HepG2 (cell line): ENCODE measurements around the gene SALL4. TPM values are rescaled to one million over a fixed set of nuclear protein-coding genes. Genes with fewer than 3 reads are reported as not detected.

Experiments used
- ATF7 ChIP-seq, 2 experiments: fragments of 450-650 bp in 1 of 2; sonication (generic) in 1 of 2; formaldehyde crosslinking in 1 of 2; IDR thresholded peaks; 2 replicates each; pipeline versions ENCODE4 v1.4.0 to v1.6.1; 2016 to 2020; ENCODE audit warnings: antibody characterized with exemption in 1 of 2, mild to moderate bottlenecking in 1 of 2, missing genetic modification reagents in 1 of 2
- CC2D1A ChIP-seq: sonication (generic); formaldehyde crosslinking; IDR thresholded peaks from 2 replicates; pipeline ENCODE4 v1.8.1; 2023; ENCODE audit warnings: mild to moderate bottlenecking, missing genetic modification reagents
- DNMT1 ChIP-seq: sonication (generic); formaldehyde crosslinking; IDR thresholded peaks from 2 replicates; pipeline ENCODE4 v1.5.1; 2020; ENCODE audit warnings: mild to moderate bottlenecking, missing genetic modification reagents
- ELF3 ChIP-seq: IDR thresholded peaks from 2 replicates; pipeline ENCODE4 v1.6.1; 2016; ENCODE audit warnings: missing genetic modification reagents, missing compliant biosample characterization
- ETV5 ChIP-seq: IDR thresholded peaks from 2 replicates; pipeline ENCODE4 v1.6.1; 2018; ENCODE audit warnings: missing biosample characterization, missing genetic modification reagents, inconsistent platforms, borderline replicate concordance
- ETV6 ChIP-seq: sonication (generic); formaldehyde crosslinking; conservative IDR thresholded peaks from 2 replicates; pipeline ENCODE4 v1.4.0; 2020; ENCODE audit warnings: missing genetic modification reagents
- GABPB1 ChIP-seq: IDR thresholded peaks from 2 replicates; pipeline ENCODE4 v1.6.1; 2016; ENCODE audit warnings: mild to moderate bottlenecking, missing genetic modification reagents, moderate library complexity, missing compliant biosample characterization
- HOXA3 ChIP-seq: sonication (generic); formaldehyde crosslinking; IDR thresholded peaks from 2 replicates; pipeline ENCODE4 v1.5.0; 2020; ENCODE audit warnings: missing genetic modification reagents
- HOXA5 ChIP-seq: sonication (generic); formaldehyde crosslinking; IDR thresholded peaks from 2 replicates; pipeline ENCODE4 v1.4.0; 2020; ENCODE audit warnings: missing genetic modification reagents
- KDM5B ChIP-seq: sonication (generic); formaldehyde crosslinking; IDR thresholded peaks from 2 replicates; pipeline ENCODE4 v1.4.0; 2020; ENCODE audit warnings: missing genetic modification reagents, mild to moderate bottlenecking, borderline replicate concordance
- NFYC ChIP-seq: IDR thresholded peaks from 2 replicates; pipeline ENCODE4 v1.6.1; 2016; ENCODE audit warnings: missing genetic modification reagents, missing compliant biosample characterization
- NR0B2 ChIP-seq: sonication (generic); formaldehyde crosslinking; IDR thresholded peaks from 2 replicates; pipeline ENCODE4 v1.4.0; 2020; ENCODE audit warnings: mild to moderate bottlenecking, missing genetic modification reagents
- NR1H2 ChIP-seq: sonication (generic); formaldehyde crosslinking; IDR thresholded peaks from 2 replicates; pipeline ENCODE4 v1.8.1; 2022; ENCODE audit warnings: low read depth, missing genetic modification reagents, borderline replicate concordance
- SPEN ChIP-seq: sonication (generic); formaldehyde crosslinking; IDR thresholded peaks from 2 replicates; pipeline ENCODE4 v1.5.1; 2020; ENCODE audit warnings: low read depth, mild to moderate bottlenecking, missing genetic modification reagents
- SRSF1 ChIP-seq: fragments of 200-400 bp; formaldehyde crosslinking; optimal IDR thresholded peaks from 2 replicates; pipeline ENCODE3; 2017; ENCODE audit warnings: mild to moderate bottlenecking, low read depth, low read length, moderate library complexity
- YEATS4 ChIP-seq: sonication (generic); formaldehyde crosslinking; IDR thresholded peaks from 2 replicates; pipeline ENCODE4 v1.4.0; 2020; ENCODE audit warnings: missing genetic modification reagents, borderline replicate concordance
- ZNF256 ChIP-seq: sonication (generic); formaldehyde crosslinking; conservative IDR thresholded peaks from 2 replicates; pipeline ENCODE4 v1.4.0; 2020; ENCODE audit warnings: missing genetic modification reagents
- ZNF3 ChIP-seq: IDR thresholded peaks from 2 replicates; pipeline ENCODE4 v1.7.0; 2017; ENCODE audit warnings: inconsistent platforms
- ZNF598 ChIP-seq: sonication (generic); formaldehyde crosslinking; IDR thresholded peaks from 2 replicates; pipeline ENCODE4 v1.5.1; 2020; ENCODE audit warnings: mild to moderate bottlenecking, missing genetic modification reagents, borderline replicate concordance
- ZNF687 ChIP-seq: sonication (generic); formaldehyde crosslinking; IDR thresholded peaks from 2 replicates; pipeline ENCODE4 v1.5.1; 2020; ENCODE audit warnings: mild to moderate bottlenecking, missing genetic modification reagents, moderate library complexity
- polyA plus RNA-seq, 8 experiments: library from polyadenylated mRNA; depleted of rRNA in 3 of 8; stranded (reverse) in 7 of 8; unstranded in 1 of 8; fragments of >200 nt; fragmentation: Illumina TruSeq in 4 of 8; extraction: Trizol in 4 of 8; gene quantifications; 2 replicates each; pipeline versions ENCODE4 v1.2.1 to v1.2.3, GENCODE V29; 2011 to 2016; ENCODE audit warnings: low read depth in 4 of 8, missing spikeins in 1 of 8, mixed read lengths in 1 of 8; ENCODE audit not compliant: insufficient read depth in 1 of 8
- total RNA-seq, 5 experiments: library from RNA; depleted of rRNA; stranded (reverse); fragments of >200 nt; fragmentation: Illumina TruSeq; extraction: Trizol; gene quantifications; 2 replicates each; pipeline ENCODE4 v1.2.3, GENCODE V29; 2016; ENCODE audit warnings: low read depth in 1 of 5
- TF ChIP-seq, protein P1 (sequence below): sonication (generic); formaldehyde crosslinking; IDR thresholded peaks from 2 replicates; pipeline ENCODE4 v1.5.0; 2020; ENCODE audit warnings: missing genetic modification reagents
- TF ChIP-seq, protein P2 (sequence below): IDR thresholded peaks from 2 replicates; pipeline ENCODE4 v1.6.1; 2016; ENCODE audit warnings: control low read depth
- TF ChIP-seq, protein P3 (sequence below): sonication (generic); formaldehyde crosslinking; IDR thresholded peaks from 2 replicates; pipeline ENCODE4 v1.5.0; 2020; ENCODE audit warnings: mild to moderate bottlenecking, low read depth, missing genetic modification reagents, borderline replicate concordance

SALL4 gene
- total and polyA plus RNA-seq, 2 of the 13 experiments (the other 11 are each of a cell fraction or from before 2014, with no cell fraction given): 0.33 to 1.8 TPM

- TF ChIP-seq, protein P1, sequence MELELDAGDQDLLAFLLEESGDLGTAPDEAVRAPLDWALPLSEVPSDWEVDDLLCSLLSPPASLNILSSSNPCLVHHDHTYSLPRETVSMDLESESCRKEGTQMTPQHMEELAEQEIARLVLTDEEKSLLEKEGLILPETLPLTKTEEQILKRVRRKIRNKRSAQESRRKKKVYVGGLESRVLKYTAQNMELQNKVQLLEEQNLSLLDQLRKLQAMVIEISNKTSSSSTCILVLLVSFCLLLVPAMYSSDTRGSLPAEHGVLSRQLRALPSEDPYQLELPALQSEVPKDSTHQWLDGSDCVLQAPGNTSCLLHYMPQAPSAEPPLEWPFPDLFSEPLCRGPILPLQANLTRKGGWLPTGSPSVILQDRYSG (CRISPR knock-in tag): no peak
- TF ChIP-seq ZNF256 (CRISPR knock-in tag) (no peak), NR0B2 (CRISPR knock-in tag) (no peak), ETV6 (peak; percentile 40; the same call in 1 of the 2 replicates), NFYC (peak; percentile 46; the same call in 1 of the 2 replicates), SPEN (CRISPR knock-in tag) (peak; percentile 82), ETV5 (CRISPR knock-in tag) (peak; percentile 57; the same call in 1 of the 2 replicates), ZNF687 (CRISPR knock-in tag) (peak; percentile 92), HOXA3 (CRISPR knock-in tag) (peak; percentile 91), YEATS4 (peak; percentile 56; the same call in 1 of the 2 replicates), DNMT1 (CRISPR knock-in tag) (no peak), CC2D1A (CRISPR knock-in tag) (no peak), GABPB1 (CRISPR knock-in tag) (peak; percentile 57), ELF3 (CRISPR knock-in tag) (peak; percentile 90), KDM5B (CRISPR knock-in tag) (no peak), ZNF598 (CRISPR knock-in tag) (no peak), ZNF3 (no peak), ATF7 (IDR thresholded peaks at IDR 0.05) (no peak), ATF7 (CRISPR knock-in tag; IDR thresholded peaks at IDR 0.05) (peak; percentile 12; the same call in 1 of the 2 replicates), HOXA5 (0 out of 2 replicates have a peak, but pooled peaks have one; percentile 43), NR1H2 (CRISPR knock-in tag) (no peak), SRSF1 (no peak)
- TF ChIP-seq, protein P2, sequence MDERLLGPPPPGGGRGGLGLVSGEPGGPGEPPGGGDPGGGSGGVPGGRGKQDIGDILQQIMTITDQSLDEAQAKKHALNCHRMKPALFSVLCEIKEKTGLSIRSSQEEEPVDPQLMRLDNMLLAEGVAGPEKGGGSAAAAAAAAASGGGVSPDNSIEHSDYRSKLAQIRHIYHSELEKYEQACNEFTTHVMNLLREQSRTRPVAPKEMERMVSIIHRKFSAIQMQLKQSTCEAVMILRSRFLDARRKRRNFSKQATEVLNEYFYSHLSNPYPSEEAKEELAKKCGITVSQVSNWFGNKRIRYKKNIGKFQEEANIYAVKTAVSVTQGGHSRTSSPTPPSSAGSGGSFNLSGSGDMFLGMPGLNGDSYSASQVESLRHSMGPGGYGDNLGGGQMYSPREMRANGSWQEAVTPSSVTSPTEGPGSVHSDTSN (CRISPR knock-in tag): no peak
- TF ChIP-seq, protein P3, sequence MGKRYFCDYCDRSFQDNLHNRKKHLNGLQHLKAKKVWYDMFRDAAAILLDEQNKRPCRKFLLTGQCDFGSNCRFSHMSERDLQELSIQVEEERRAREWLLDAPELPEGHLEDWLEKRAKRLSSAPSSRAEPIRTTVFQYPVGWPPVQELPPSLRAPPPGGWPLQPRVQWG (CRISPR knock-in tag): no peak
Measured at GRCh38 chr20:51750037-51750769, 52.1 kb downstream of the SALL4 start (continued).
